ENCODE measurements around the gene GGT6.

GRCh38 chr17:4520894-4521600 is 39.3 kb downstream of the GGT6 start:
- TF ChIP-seq, protein P1, sequence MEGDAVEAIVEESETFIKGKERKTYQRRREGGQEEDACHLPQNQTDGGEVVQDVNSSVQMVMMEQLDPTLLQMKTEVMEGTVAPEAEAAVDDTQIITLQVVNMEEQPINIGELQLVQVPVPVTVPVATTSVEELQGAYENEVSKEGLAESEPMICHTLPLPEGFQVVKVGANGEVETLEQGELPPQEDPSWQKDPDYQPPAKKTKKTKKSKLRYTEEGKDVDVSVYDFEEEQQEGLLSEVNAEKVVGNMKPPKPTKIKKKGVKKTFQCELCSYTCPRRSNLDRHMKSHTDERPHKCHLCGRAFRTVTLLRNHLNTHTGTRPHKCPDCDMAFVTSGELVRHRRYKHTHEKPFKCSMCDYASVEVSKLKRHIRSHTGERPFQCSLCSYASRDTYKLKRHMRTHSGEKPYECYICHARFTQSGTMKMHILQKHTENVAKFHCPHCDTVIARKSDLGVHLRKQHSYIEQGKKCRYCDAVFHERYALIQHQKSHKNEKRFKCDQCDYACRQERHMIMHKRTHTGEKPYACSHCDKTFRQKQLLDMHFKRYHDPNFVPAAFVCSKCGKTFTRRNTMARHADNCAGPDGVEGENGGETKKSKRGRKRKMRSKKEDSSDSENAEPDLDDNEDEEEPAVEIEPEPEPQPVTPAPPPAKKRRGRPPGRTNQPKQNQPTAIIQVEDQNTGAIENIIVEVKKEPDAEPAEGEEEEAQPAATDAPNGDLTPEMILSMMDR (IDR thresholded peaks at IDR 0.05; ENCODE audit: low read depth, low read length), result no peak
- TF ChIP-seq EZH2phosphoT487 (IDR thresholded peaks at IDR 0.05; ENCODE audit: low read depth), result no peak

Data from OCI-LY3 (cell line).